MM.1S (cell line): Measurements from ENCODE around the gene SLC38A1.
"Not testable (repeated sequence)": the region's sequence is repeated elsewhere in the genome, so short reads cannot be mapped to it uniquely, and the experiment has no call there.

Source experiments
- DNase-seq: peaks from one replicate; pipeline ENCODE4 v3.0.0-alpha.2; 2015
- H2AFZ ChIP-seq: fragments of 300-600 bp; sonication (generic); 2 replicates; pipeline ENCODE4 v1.6.0; 2016; ENCODE audit warnings: antibody characterized with exemption, low read length
- H3F3A ChIP-seq: fragments of 300-600 bp; sonication (generic); 2 replicates; pipeline ENCODE4 v1.6.1; 2016; ENCODE audit warnings: mild to moderate bottlenecking, antibody characterized with exemption, low read length, moderate library complexity, mixed read lengths; ENCODE audit not compliant: insufficient read depth
- H3K27ac ChIP-seq: fragments of 300-600 bp; sonication (generic); 2 replicates; pipeline ENCODE4 v1.5.1; 2016; ENCODE audit warnings: mild to moderate bottlenecking, low read length
- H3K27me3 ChIP-seq: fragments of 300-600 bp; sonication (generic); replicated peaks from 2 replicates; pipeline ENCODE4 v1.6.0; 2016; ENCODE audit warnings: low read length; ENCODE audit not compliant: insufficient read depth
- H3K36me3 ChIP-seq: fragments of 300-600 bp; sonication (generic); replicated peaks from 2 replicates; pipeline ENCODE4 v1.6.1; 2016; ENCODE audit warnings: mild to moderate bottlenecking, low read length, mixed read lengths; ENCODE audit not compliant: insufficient read depth
- H3K4me1 ChIP-seq: fragments of 300-600 bp; sonication (generic); 2 replicates; pipeline ENCODE4 v1.6.1; 2016; ENCODE audit warnings: low read length, mixed read lengths
- H3K4me2 ChIP-seq: fragments of 300-600 bp; sonication (generic); 2 replicates; pipeline ENCODE4 v1.6.0; 2016; ENCODE audit warnings: low read depth, low read length
- H3K4me3 ChIP-seq: fragments of 300-600 bp; sonication (generic); 2 replicates; pipeline ENCODE4 v1.5.1; 2016; ENCODE audit warnings: low read length, mixed read lengths
- H3K79me2 ChIP-seq: fragments of 300-600 bp; sonication (generic); 2 replicates; pipeline ENCODE4 v1.6.1; 2016; ENCODE audit warnings: mixed run types, low read length, mixed read lengths
- H3K9ac ChIP-seq: fragments of 300-600 bp; sonication (generic); 2 replicates; pipeline ENCODE4 v1.6.1; 2016; ENCODE audit warnings: low read length, mixed read lengths
- H3K9me2 ChIP-seq: fragments of 300-600 bp; sonication (generic); replicated peaks from 2 replicates; pipeline ENCODE4 v1.6.1; 2016; ENCODE audit warnings: mild to moderate bottlenecking, low read length, mixed read lengths; ENCODE audit not compliant: insufficient read depth
- H3K9me3 ChIP-seq: fragments of 300-600 bp; sonication (generic); replicated peaks from 2 replicates; pipeline ENCODE4 v1.6.1; 2016; ENCODE audit warnings: mild to moderate bottlenecking, low read length, mixed read lengths; ENCODE audit not compliant: insufficient read depth
- H4K20me1 ChIP-seq: fragments of 300-600 bp; sonication (generic); 2 replicates; pipeline ENCODE4 v1.6.1; 2016; ENCODE audit warnings: mild to moderate bottlenecking, low read length, moderate library complexity, mixed read lengths; ENCODE audit not compliant: insufficient read depth
- CTCF ChIP-seq: fragments of 300-600 bp; sonication (generic); IDR thresholded peaks from 2 replicates; pipeline ENCODE4 v1.5.1; 2016; ENCODE audit warnings: antibody characterized with exemption, low read length, mixed read lengths
- EZH2 ChIP-seq: fragments of 300-600 bp; sonication (generic); optimal IDR thresholded peaks from 2 replicates; pipeline ENCODE3; 2017; ENCODE audit warnings: low read depth, mild to moderate bottlenecking, antibody characterized with exemption, low read length, mixed read lengths
- EZH2phosphoT487 ChIP-seq: fragments of 300-600 bp; sonication (generic); IDR thresholded peaks from 2 replicates; pipeline ENCODE4 v1.6.1; 2018; ENCODE audit warnings: antibody characterized with exemption, low read length

Gene SLC38A1

GRCh38 chr12:46198913-46199312 lies 69.9 kb downstream of the SLC38A1 start:
- Histone ChIP-seq H3K4me2 (no peak overlapping the region), H3K27ac (no peak overlapping the region), H3K9me2 (no peaks in the 10 kb centered on the region), H3K79me2 (0 out of 2 replicates have a peak, but pooled peaks cover 3% of the 10 kb centered on the region), H3K9ac (no peak overlapping the region), H3K27me3 (no peaks in the 10 kb centered on the region), H3K36me3 (peaks cover 39% of the 10 kb centered on the region), H3K9me3 (no peaks in the 10 kb centered on the region), H3K4me1 (peaks cover 9% of the 10 kb centered on the region), H3F3A (peaks cover 7% of the 10 kb centered on the region; the same call in 1 of the 2 replicates), H2AFZ (no peak overlapping the region), H4K20me1 (no peaks in the 10 kb centered on the region), H3K4me3 (no peak overlapping the region)
- DNase-seq = no peak
- TF ChIP-seq EZH2 (no peak), CTCF (no peak), EZH2phosphoT487 (no peak)

DNA sequence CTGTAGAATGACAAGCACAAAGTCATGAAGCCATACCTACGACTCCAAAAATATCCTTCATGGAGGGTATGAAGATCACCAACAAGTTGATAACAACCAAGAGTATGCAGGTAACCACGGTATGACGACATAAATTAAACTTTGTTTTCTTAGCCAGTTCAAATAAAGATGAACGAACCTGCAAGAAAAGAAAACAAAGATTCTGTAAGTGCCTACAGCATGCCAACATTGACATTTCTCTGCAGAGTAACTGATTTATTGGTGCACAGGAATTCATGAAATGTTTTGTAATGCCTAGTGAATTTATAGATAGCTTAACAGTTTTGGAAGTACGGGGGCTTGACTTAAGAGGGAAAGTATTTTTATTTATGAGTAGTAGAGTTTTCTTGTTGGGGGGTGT lies 71.0 kb downstream of the SLC38A1 start:
- H3K9me3 ChIP-seq = no peaks in the 10 kb centered on the region
- no peak for DNase-seq
- no peak overlapping the region for H3K4me2 ChIP-seq
- H3K4me3 ChIP-seq = no peak overlapping the region
- peaks cover 33% of the 10 kb centered on the region for H3K36me3 ChIP-seq
- no peak overlapping the region for H3K27ac ChIP-seq
- no peaks in the 10 kb centered on the region for H3K27me3 ChIP-seq
- H3K9me2 ChIP-seq = no peaks in the 10 kb centered on the region
- no peaks in the 10 kb centered on the region for H3K79me2 ChIP-seq
- no peak overlapping the region for H3K9ac ChIP-seq
- no peak overlapping the region for H2AFZ ChIP-seq
- H3F3A ChIP-seq = peaks cover 7% of the 10 kb centered on the region; the same call in 1 of the 2 replicates
- no peak for TF ChIP-seq EZH2phosphoT487
- no peak for TF ChIP-seq CTCF
- no peak for TF ChIP-seq EZH2
- H3K4me1 ChIP-seq = peaks cover 9% of the 10 kb centered on the region
- no peaks in the 10 kb centered on the region for H4K20me1 ChIP-seq

- H3K4me3 ChIP-seq, H3K9ac ChIP-seq, H4K20me1 ChIP-seq, H3K27ac ChIP-seq, H3K27me3 ChIP-seq, H3K79me2 ChIP-seq, H3K4me1 ChIP-seq, H3K9me2 ChIP-seq, H2AFZ ChIP-seq, H3F3A ChIP-seq, H3K4me2 ChIP-seq, H3K9me3 ChIP-seq, DNase-seq: not testable (repeated sequence)
- peaks cover 11% of the 10 kb centered on the region; the same call in 1 of the 2 replicates for H3K36me3 ChIP-seq
Measured at GRCh38 chr12:46190533-46190932, 78.3 kb downstream of the SLC38A1 start.

- H3K9me2 ChIP-seq = no peaks in the 10 kb centered on the region
- H3K79me2 ChIP-seq = no peaks in the 10 kb centered on the region
- no peaks in the 10 kb centered on the region for H3K9me3 ChIP-seq
- H3K36me3 ChIP-seq = 0 out of 2 replicates have a peak, but pooled peaks cover 7% of the 10 kb centered on the region
- H2AFZ ChIP-seq = no peak overlapping the region
- no peaks in the 10 kb centered on the region for H3K4me1 ChIP-seq
- no peak overlapping the region for H3K4me2 ChIP-seq
- no peak for DNase-seq
- H3K27me3 ChIP-seq = no peaks in the 10 kb centered on the region
- no peaks in the 10 kb centered on the region for H4K20me1 ChIP-seq
- H3K4me3 ChIP-seq = no peak overlapping the region
- H3F3A ChIP-seq = no peaks in the 10 kb centered on the region
- TF ChIP-seq EZH2phosphoT487 (no peak), CTCF (no peak), EZH2 (no peak)
- H3K27ac ChIP-seq = no peak overlapping the region
- no peak overlapping the region for H3K9ac ChIP-seq
Measured at GRCh38 chr12:46188170-46188569, 80.7 kb downstream of the SLC38A1 start.
